Skeletal muscle satellite cell (primary cell): ENCODE results near the gene NAT14.

ENCODE experiments used
- H3K27me3 ChIP-seq: 2 replicates; pipeline ENCODE4 v1.7.0; 2013; ENCODE audit warnings: low read length; ENCODE audit not compliant: control insufficient read depth, insufficient read depth
- H3K36me3 ChIP-seq: 2 replicates; pipeline ENCODE4 v1.7.0; 2013; ENCODE audit warnings: mild to moderate bottlenecking, control low read depth, low read length; ENCODE audit not compliant: insufficient read depth
- H3K4me1 ChIP-seq: 2 replicates; pipeline ENCODE4 v1.7.0; 2013; ENCODE audit warnings: low read length; ENCODE audit not compliant: control insufficient read depth, insufficient read depth
- H3K4me2 ChIP-seq: 2 replicates; pipeline ENCODE4 v1.7.0; 2013; ENCODE audit warnings: mild to moderate bottlenecking, low read length
- H3K4me3 ChIP-seq: 2 replicates; pipeline ENCODE4 v1.7.0; 2013; ENCODE audit warnings: low read length
- H3K9ac ChIP-seq: 2 replicates; pipeline ENCODE4 v1.7.0; 2013; ENCODE audit warnings: mild to moderate bottlenecking, low read depth, low read length, moderate library complexity
- H3K9me3 ChIP-seq: replicated peaks from 2 replicates; pipeline ENCODE4 v1.7.0; 2013; ENCODE audit warnings: mild to moderate bottlenecking, control low read depth, low read length

Gene NAT14

DNA sequence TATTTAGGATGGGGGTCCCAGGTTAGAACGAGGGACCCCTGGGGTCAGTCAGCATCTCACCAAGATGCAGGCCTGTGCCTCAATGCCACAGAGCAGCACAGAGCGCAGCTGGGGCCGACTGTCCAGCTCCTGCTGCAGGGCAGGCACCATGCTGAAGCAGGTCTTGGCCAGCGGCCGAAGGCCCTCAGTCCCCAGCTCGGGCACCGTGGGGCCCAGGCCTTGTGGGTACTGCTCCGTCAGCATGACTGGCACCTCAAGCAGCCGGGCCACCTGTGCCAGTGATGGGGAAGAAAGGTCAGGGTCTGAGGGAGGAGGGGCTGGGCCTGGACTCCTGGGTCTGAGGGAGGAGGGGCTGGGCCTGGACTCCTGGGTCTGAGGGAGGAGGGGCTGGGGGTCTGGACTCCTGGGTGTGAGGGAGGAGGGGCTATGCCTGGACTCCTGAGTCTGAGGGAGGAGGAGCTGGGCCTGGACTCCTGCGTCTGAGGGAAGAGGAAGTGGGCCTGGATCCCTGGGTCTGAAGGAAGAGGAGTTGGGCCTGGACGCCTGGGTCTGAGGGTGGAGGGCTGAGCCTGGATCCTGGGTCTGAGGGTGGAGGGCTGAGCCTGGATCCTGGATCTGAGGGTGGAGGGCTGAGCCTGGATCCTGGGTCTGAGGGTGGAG is 29.3 kb upstream of the NAT14 start:
- H3K4me2 ChIP-seq: no peak overlapping the region
- no peak overlapping the region for H3K9ac ChIP-seq
- peaks cover 13% of the 10 kb centered on the region for H3K4me1 ChIP-seq
- no peaks in the 10 kb centered on the region for H3K36me3 ChIP-seq
- no peaks in the 10 kb centered on the region for H3K9me3 ChIP-seq
- H3K4me3 ChIP-seq: no peak overlapping the region
- H3K27me3 ChIP-seq: peaks cover 12% of the 10 kb centered on the region

DNA sequence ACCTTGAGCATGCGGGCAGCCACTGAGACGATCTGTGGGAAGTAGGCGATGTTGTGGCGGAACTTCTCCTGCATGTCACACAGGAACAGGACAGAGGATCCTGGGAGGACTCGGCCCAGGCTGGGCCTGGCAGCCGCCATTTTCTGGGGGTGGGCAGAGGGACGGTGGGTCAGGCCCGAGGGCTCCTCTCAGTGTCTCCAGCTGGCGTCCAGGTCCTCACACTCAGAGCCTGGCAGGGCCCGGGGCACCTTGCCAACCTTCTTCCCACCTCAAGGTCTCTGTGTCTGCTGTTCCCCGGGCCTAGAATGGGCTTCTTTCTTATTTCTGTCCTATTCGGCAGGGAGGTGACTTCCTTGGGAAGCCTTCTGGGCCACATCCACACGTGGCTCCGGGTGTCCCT is 28.6 kb upstream of the NAT14 start:
- Histone ChIP-seq H3K9me3 (no peaks in the 10 kb centered on the region), H3K4me2 (no peak overlapping the region), H3K4me1 (peaks cover 19% of the 10 kb centered on the region), H3K27me3 (peaks cover 9% of the 10 kb centered on the region), H3K36me3 (no peaks in the 10 kb centered on the region), H3K9ac (no peak overlapping the region), H3K4me3 (no peak overlapping the region)

DNA sequence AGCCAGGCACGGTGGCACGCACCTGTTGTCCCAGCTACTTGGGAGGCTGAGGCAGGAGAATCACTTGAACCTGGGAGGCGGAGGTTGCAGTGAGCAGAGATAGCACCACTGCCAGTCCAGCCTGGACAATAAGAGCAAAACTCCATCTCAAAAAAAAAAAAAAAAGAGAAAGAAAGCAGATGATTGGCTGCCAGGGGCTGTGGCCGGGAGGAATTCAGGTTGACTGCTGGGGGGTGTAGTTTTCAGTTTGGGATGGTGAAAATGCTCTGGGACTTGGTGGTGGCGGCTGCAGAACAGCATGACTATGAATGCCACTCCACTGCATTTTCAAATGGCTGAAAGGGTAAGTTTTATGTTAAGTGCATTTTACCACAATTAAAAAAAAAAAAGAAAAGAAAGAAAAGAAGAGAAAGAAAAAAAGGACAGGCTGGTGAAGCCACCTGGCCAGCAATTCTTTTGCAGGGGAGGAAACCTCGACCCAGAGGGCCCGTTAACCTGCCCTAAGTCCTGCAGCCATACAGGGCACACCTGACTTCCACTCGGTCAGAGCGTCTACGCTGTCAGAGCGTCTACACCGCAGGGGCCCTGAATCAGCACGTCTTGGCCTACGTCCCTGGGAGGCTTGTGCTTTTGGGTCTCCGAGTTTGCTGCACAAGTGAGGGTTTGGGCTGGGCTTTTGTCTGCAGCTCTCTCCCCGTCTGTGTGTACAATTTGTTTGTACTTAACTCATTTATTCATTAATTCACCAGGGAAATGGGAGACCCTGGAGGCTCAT is 27.1 kb upstream of the NAT14 start:
- H3K27me3 ChIP-seq: no peaks in the 10 kb centered on the region
- no peaks in the 10 kb centered on the region for H3K36me3 ChIP-seq
- peaks cover 25% of the 10 kb centered on the region for H3K4me1 ChIP-seq
- no peak overlapping the region for H3K4me2 ChIP-seq
- no peaks in the 10 kb centered on the region for H3K9me3 ChIP-seq
- no peak overlapping the region for H3K9ac ChIP-seq
- H3K4me3 ChIP-seq: no peak overlapping the region

DNA sequence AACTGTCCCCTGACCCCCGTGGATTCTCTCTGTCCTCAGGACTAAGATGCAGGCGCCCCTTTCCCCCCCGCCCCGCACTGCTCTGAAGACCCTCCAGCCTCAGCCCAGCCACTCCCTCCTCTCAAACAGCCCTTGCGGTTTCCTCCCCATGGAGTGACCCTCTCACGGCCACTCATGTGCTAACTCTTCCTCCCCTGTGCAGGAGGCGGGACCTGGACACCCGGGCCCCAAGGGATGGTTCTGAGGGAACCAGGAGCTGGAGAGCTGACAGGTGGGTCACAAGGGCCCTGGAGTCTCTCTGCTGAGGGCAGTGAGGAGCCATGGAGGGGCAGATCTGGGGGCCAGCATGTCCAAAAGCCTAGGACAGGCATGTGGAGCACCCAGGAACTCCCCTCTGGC is 25.4 kb upstream of the NAT14 start:
- Histone ChIP-seq H3K27me3 (no peaks in the 10 kb centered on the region), H3K9ac (no peak overlapping the region), H3K4me2 (peak overlapping the region; percentile 99), H3K36me3 (no peaks in the 10 kb centered on the region), H3K4me3 (no peak overlapping the region), H3K4me1 (peaks cover 25% of the 10 kb centered on the region), H3K9me3 (no peaks in the 10 kb centered on the region)

DNA sequence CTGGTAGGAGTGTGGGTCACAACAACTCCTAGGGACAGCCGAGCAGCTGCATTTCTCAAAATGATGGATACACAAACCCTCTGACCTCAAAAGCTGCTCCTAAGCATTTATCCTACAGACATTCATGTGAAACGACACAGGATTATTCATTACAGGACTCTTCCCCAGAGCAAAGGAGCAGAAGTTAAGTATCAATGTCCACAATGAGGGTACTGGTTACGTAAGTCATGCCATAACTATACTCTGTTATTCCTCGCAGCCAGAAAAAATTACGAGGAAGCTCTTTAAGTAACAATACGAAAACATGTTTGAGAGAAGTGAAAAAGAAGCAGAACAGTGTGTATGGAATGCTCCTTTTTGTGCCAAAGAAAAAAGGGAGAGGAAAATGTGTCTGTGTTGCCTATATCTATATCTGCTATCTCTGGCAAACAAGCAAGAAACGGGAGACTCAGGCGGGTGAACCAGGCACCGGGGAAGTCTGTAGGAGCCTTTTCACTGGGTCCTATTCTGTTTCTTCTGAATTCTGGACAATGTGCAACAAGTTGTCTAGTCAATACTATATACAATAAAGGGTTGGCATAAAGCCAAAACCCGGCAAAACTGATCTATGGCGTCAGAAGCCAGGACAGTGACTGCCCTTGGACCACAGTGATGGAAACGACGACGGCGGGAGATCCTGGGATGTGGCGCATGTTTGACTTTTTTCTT is 24.9 kb upstream of the NAT14 start:
- Histone ChIP-seq H3K4me2 (peak overlapping the region; percentile 99), H3K27me3 (no peaks in the 10 kb centered on the region), H3K4me1 (peaks cover 25% of the 10 kb centered on the region), H3K4me3 (peak overlapping the region; percentile 97), H3K36me3 (no peaks in the 10 kb centered on the region), H3K9me3 (no peaks in the 10 kb centered on the region), H3K9ac (peak overlapping the region; percentile 96)

DNA sequence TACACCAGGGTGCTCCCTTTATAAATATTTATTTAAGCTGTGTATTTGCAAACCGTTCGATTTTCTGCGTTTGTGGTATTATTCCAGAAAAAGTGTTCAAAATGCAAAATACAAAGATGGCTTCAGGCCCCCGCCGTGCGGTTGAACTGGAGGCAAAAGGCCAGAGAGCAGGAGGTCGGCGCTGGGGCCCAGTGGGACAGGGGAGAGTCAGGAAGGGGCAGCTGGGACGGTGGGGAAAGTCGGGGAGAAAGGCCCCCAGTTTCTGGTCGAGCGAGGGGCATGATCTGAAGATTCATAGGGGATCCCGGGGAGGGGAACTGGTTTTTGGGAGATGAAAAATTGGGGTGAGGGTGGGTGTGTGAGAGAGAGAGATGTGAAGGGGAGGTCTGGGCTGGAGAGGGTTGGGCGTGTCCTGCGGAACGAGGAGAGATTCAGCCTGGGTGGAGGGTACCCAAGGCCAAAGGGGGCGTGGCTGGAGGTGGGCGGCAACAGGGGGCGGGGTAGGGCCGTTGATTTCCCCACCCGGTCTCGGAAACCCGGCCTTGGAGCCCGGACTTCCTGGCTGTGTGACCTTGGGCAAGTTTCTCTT is 24.2 kb upstream of the NAT14 start:
- Histone ChIP-seq H3K36me3 (no peaks in the 10 kb centered on the region), H3K4me3 (peak overlapping the region; percentile 97), H3K27me3 (no peaks in the 10 kb centered on the region), H3K9ac (peak overlapping the region; percentile 96), H3K4me1 (peaks cover 25% of the 10 kb centered on the region), H3K4me2 (peak overlapping the region; percentile 99), H3K9me3 (no peaks in the 10 kb centered on the region)

DNA sequence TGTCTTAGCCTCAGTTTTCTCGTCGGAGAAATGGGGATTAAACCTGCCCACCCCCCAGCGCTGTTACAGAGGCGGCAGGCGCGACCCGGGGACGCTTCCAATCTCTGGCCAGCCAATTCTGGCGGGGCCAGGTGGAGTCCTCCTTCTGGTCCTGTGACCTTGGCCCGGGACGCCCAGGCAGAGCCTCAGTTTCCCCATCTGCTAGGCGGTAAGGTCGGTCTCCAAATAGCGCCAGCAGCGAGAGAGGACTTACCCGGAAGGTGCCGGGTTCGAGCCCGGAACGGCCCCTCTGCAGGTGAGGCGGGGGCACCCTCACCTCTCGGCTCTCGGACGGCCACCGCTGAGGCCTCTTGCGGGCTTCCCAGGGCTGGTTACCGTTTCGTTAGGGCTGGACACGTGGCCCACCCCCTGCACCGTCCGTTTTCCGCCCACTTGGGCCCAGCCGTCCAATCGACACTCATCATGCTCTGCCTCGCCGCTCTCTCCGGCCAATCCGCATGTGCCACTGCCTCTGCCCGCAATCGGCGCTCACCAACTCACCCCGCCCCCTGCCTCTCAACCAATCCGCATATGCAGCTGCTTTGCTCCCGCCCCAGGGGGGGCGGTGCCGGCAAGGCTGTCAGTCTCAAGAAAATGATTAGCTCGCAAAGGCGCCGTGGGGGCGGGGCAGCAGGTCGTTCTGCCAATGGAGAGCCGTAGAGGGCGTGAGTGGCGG is 23.6 kb upstream of the NAT14 start, which contains the start of gene ISOC2:
TSS of gene ISOC2 (minus strand) at position 384 of the 715 bp plus-strand sequence. CDS start 5,156 bp downstream, outside the sequence.
- Histone ChIP-seq H3K4me3 (peak within 1 kb of the TSS; percentile 97), H3K9ac (peak within 1 kb of the TSS; percentile 96), H3K4me2 (peak within 1 kb of the TSS; percentile 99), H3K4me1 (peaks cover 25% of the 10 kb centered on the region), H3K9me3 (no peaks in the 10 kb centered on the region), H3K36me3 (no peaks in the 10 kb centered on the region), H3K27me3 (no peaks in the 10 kb centered on the region)

DNA sequence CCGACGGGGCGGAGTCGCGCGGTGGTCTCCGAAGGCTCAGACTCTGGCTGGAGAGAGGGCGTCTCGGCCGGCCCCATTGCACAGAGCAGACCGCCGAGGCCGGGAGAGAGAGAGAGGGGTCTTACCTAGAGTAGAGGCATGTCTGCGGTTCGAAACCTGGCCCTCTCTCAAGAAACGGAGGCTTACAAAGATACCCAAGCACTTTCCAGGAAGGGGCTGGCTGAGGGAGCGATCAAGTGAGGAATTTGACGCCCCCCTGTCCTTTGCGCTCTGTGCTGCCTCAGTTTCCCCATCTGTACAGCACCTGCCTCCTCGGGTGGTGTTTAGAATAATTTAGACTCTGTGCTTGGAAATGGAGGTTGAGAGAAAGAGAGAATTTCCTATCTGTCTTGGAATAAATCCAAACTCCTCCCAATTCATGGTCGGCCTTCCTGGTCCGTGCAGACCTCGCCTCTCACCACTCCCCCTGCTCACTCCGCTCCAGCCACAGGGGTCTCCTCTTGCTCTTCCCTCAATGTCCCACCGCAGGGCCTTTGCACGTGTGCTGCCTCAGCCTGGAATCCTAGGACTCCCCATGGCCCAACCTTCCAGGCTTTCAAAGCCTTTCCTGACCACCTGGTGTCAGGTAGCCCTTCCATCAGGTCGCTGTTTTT is 22.9 kb upstream of the NAT14 start:
- peak overlapping the region; percentile 73 for H3K9ac ChIP-seq
- H3K27me3 ChIP-seq: no peaks in the 10 kb centered on the region
- H3K4me3 ChIP-seq: peak overlapping the region; percentile 73

DNA sequence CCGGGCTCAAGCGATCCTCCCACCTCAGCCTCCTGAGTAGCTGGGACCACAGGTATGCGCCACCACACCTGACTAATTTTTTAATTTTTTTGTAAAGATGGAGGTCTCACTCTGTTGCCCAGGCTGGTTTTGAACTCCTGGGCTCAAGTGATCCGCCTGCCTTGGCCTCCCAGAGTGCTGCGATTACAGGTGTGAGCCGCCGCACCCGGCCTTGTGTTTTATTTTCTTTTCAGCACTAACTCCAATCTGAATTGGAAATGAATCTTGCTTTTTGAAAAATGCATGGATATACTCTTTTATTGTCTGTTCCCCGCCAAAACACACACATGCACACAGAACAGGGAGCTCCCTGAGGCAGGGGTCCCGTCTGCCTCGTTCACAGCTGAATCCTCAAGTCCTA is 22.3 kb upstream of the NAT14 start:
- no peaks in the 10 kb centered on the region for H3K9me3 ChIP-seq
- H3K4me1 ChIP-seq: peaks cover 30% of the 10 kb centered on the region
- H3K36me3 ChIP-seq: no peaks in the 10 kb centered on the region
- H3K4me3 ChIP-seq: no peak overlapping the region
- no peak overlapping the region for H3K9ac ChIP-seq
- no peak overlapping the region for H3K4me2 ChIP-seq
- H3K27me3 ChIP-seq: no peaks in the 10 kb centered on the region

More for the DNA sequence above, 22.9 kb upstream of the NAT14 start:
- Histone ChIP-seq H3K4me2 (peak overlapping the region; percentile 91), H3K4me1 (peaks cover 25% of the 10 kb centered on the region), H3K9me3 (no peaks in the 10 kb centered on the region), H3K36me3 (no peaks in the 10 kb centered on the region)

DNA sequence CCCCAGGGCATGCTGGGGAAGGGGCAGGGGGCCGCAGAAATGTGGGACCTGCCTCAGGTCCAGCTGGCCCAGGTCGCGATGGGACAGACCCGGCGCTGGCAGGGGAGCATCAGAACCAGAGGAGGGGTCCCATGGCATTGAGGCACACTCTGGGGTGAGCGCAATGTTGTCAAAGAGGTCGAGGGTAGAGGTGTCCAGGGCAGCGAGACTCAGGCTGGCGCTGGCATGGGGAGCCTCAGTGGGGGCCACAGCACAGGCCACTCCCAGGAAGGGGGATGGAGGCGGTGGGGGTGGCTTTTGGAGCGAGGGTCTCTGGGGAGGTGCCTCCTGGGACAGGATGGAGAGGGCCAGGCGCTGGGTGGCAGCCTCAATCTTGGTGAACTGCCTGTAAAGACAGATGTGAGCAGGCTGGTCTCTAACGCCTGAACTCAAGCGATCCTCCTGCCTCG is 21.4 kb upstream of the NAT14 start:
- Histone ChIP-seq H3K4me1 (peaks cover 35% of the 10 kb centered on the region), H3K27me3 (no peaks in the 10 kb centered on the region), H3K4me3 (no peak overlapping the region), H3K9me3 (no peaks in the 10 kb centered on the region), H3K9ac (no peak overlapping the region), H3K4me2 (no peak overlapping the region), H3K36me3 (no peaks in the 10 kb centered on the region)
